Mesothelial cell of epicardium (in vitro differentiated cells): Measurements from ENCODE around the gene OR52D1. TPM values are rescaled to one million over a fixed set of nuclear protein-coding genes. Genes with fewer than 3 reads are reported as not detected.

Experiments
- DNase-seq, 2 experiments: peaks; one replicate each; pipeline ENCODE4 v3.0.0; 2021; ENCODE audit warnings: low spot score in 2 of 2; ENCODE audit not compliant: unreplicated experiment in 2 of 2
- H3K27ac Mint-ChIP-seq: 2 replicates; pipeline ENCODE4 v1.8.0; 2021; ENCODE audit warnings: mixed read lengths
- H3K27me3 Mint-ChIP-seq: 2 replicates; pipeline ENCODE4 v1.8.0; 2021; ENCODE audit warnings: low read depth, mixed read lengths
- H3K36me3 Mint-ChIP-seq: 2 replicates; pipeline ENCODE4 v1.8.0; 2021; ENCODE audit warnings: mixed read lengths
- H3K4me1 Mint-ChIP-seq: 2 replicates; pipeline ENCODE4 v1.8.0; 2021; ENCODE audit warnings: mixed read lengths
- H3K4me3 Mint-ChIP-seq: 2 replicates; pipeline ENCODE4 v1.8.0; 2021; ENCODE audit warnings: mild to moderate bottlenecking, moderate library complexity, mixed read lengths
- H3K9me3 Mint-ChIP-seq: 2 replicates; pipeline ENCODE4 v1.8.0; 2021; ENCODE audit warnings: mixed read lengths
- total RNA-seq: library from RNA; stranded (reverse); gene quantifications from 3 replicates; pipeline ENCODE4 v1.2.1, GENCODE V29; 2021
- TF ChIP-seq, protein P1 (sequence below): fragments of 200-600 bp; sonication (generic); IDR thresholded peaks from one replicate; pipeline ENCODE4 v1.5.0; 2021; ENCODE audit warnings: antibody characterized with exemption; ENCODE audit not compliant: unreplicated experiment

Gene OR52D1
- total RNA-seq, 1 donor from 2014 or later = not detected

DNA sequence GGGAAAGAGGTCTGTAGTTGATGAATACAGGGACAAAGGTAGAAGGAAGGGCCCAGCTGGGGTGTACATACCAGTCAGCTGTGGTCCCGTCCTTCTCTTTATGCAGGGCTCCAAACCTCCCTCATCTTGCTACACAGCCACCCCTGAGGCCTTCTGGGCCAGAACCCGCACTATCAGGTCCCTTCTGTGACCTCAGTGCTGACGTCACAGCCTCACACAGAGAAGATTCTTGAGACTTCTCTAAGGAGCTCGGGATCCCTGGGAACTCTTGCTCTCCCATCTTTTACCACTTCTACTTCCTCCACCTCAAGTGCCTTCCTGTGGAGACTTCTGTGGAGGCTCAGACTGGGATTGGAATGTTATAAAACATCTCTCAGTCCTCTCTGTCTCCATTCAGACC is 21.3 kb downstream of the OR52D1 start, which contains the start of gene UBQLN3:
UBQLN3 (minus strand) TSS at position 155 of the 400 bp plus-strand sequence. CDS start 399 bp downstream, outside the sequence.
- Mint-ChIP-seq H3K4me3 (no peak within 1 kb of the TSS), H3K4me1 (no peaks in the 10 kb centered on the region), H3K9me3 (no peaks in the 10 kb centered on the region), H3K27me3 (peaks cover 19% of the 10 kb centered on the region), H3K36me3 (no peaks in the 10 kb centered on the region), H3K27ac (no peak within 1 kb of the TSS)
- no peak for DNase-seq
- TF ChIP-seq, protein P1, sequence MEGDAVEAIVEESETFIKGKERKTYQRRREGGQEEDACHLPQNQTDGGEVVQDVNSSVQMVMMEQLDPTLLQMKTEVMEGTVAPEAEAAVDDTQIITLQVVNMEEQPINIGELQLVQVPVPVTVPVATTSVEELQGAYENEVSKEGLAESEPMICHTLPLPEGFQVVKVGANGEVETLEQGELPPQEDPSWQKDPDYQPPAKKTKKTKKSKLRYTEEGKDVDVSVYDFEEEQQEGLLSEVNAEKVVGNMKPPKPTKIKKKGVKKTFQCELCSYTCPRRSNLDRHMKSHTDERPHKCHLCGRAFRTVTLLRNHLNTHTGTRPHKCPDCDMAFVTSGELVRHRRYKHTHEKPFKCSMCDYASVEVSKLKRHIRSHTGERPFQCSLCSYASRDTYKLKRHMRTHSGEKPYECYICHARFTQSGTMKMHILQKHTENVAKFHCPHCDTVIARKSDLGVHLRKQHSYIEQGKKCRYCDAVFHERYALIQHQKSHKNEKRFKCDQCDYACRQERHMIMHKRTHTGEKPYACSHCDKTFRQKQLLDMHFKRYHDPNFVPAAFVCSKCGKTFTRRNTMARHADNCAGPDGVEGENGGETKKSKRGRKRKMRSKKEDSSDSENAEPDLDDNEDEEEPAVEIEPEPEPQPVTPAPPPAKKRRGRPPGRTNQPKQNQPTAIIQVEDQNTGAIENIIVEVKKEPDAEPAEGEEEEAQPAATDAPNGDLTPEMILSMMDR = no peak

DNA sequence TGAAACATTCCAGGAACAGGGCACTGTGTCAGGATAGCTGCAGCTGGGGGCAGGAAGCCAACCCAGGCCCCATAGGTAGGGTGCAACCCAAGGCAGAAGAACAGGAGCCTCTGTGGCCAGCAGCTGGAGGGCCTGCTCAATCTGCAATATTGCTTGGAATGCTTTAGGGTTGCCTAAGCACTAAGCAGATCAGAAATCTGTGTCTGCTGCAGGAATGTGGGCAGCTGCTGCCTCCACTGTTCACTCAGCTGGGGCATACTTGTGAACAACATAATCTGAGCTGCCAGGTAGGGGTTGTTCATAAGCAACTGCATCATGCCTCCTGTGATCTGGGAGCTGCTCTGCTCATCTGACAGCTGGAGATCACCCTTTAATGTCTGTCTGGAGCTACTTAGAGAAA is 26.4 kb downstream of the OR52D1 start:
- TF ChIP-seq, protein P1 = no peak
- Mint-ChIP-seq H3K4me3 (no peak overlapping the region), H3K27me3 (peaks cover 17% of the 10 kb centered on the region), H3K4me1 (no peaks in the 10 kb centered on the region), H3K9me3 (no peaks in the 10 kb centered on the region), H3K27ac (no peak overlapping the region), H3K36me3 (no peaks in the 10 kb centered on the region)
- DNase-seq = no peak

DNA sequence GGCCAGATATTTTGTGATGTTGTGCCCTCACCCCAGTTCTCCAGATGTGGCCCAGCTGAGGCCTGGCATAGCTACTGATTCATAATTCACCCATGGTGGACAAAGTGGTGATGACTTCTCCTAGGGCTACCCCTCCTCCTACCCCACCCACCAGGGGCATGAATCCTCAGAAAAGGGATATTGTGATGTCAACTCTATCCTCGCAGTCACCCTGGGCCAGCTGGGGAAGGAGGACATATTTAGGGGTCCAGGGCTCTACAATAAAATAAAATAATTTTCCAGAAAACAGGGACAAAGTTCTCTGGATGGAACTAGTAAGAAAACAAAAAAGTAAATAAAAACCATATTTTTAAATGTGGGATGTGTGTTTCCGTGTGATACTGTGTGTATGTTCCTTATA is 28.1 kb downstream of the OR52D1 start, which contains the start of gene UBQLNL:
UBQLNL (minus strand) TSS at position 101 of the 400 bp plus-strand sequence. CDS start 258 bp downstream, outside the sequence.
- H3K4me3 Mint-ChIP-seq = no peak within 1 kb of the TSS
- H3K27ac Mint-ChIP-seq = no peak within 1 kb of the TSS
- H3K36me3 Mint-ChIP-seq = no peaks in the 10 kb centered on the region
- DNase-seq = no peak
- H3K4me1 Mint-ChIP-seq = no peaks in the 10 kb centered on the region
- H3K27me3 Mint-ChIP-seq = peaks cover 8% of the 10 kb centered on the region
- TF ChIP-seq, protein P1 = no peak
- H3K9me3 Mint-ChIP-seq = no peaks in the 10 kb centered on the region

DNA sequence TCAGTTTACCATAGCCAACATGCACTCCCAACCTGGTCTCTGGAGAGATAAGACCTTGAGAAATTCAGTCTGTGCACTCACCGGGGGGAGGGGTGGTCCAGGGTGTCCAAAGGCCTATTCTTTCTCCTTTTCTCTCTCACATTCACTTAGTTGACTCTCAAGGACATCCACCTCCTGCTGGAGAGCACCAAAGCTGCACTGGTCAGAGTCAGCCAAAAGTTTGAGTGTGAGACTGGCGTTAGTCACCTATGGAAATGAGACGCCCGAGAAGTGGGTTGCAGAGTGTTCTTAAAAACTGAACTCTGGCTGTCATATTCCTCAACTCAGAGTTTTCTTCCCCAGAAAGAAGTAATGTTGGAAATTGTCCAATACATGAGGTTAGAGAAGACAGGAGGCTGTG is 33.1 kb downstream of the OR52D1 start:
- Mint-ChIP-seq H3K36me3 (no peaks in the 10 kb centered on the region), H3K27ac (no peak overlapping the region), H3K9me3 (no peaks in the 10 kb centered on the region), H3K4me1 (no peaks in the 10 kb centered on the region), H3K4me3 (no peak overlapping the region), H3K27me3 (peaks cover 4% of the 10 kb centered on the region)
- TF ChIP-seq, protein P1 = no peak
- no peak for DNase-seq

DNA sequence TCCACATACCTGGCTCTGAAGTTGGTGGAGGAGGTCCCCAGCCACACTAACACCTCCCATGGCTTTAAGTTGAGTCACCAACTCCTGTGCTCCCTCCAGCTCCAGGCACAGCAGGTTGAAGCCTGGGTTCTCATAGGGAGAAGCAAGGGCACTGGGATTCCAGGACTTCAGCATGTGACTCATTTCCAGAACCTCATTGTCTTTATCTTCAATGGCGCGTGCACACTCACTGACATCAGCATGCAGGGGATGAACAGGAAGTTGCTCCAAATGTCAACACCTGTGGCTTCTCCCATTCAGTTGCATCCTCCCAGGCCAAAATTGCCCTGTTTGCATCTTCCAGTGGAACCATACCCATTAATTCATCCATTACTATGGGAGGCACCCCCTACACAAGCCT is 33.8 kb downstream of the OR52D1 start:
- Mint-ChIP-seq H3K27ac (no peak overlapping the region), H3K27me3 (peaks cover 8% of the 10 kb centered on the region), H3K4me1 (no peaks in the 10 kb centered on the region), H3K9me3 (no peaks in the 10 kb centered on the region), H3K36me3 (no peaks in the 10 kb centered on the region), H3K4me3 (no peak overlapping the region)
- TF ChIP-seq, protein P1 = no peak
- DNase-seq = no peak

DNA sequence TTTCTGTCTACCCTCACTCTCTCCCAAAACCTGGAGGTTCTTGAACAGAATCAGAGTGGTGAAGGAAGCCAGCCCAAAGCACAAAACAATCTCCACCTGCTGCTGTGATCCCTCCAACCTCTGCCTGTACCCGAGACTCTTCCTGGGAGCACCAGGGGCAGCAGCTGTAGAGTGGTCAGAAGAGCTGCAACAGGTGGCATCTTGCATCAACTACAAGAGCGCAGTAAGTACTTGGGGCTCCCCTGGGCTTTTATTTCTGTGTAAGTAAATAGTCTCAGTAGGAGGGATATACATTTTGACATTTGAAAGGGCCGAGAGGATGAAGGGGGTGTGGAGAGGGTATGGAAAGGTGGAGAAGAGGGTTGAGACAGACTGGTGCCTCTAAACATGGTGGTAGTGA is 36.3 kb downstream of the OR52D1 start:
- Mint-ChIP-seq H3K4me3 (no peak overlapping the region), H3K36me3 (no peaks in the 10 kb centered on the region), H3K27me3 (peaks cover 9% of the 10 kb centered on the region), H3K27ac (no peak overlapping the region), H3K9me3 (no peaks in the 10 kb centered on the region), H3K4me1 (no peaks in the 10 kb centered on the region)
- TF ChIP-seq, protein P1 = no peak
- DNase-seq = no peak
